Activated T-cell treated with anti-CD3 and anti-CD28 coated beads for 4 hours (primary cell): ENCODE measurements around the gene USP14.
"Not testable (repeated sequence)": the region's sequence is repeated elsewhere in the genome, so short reads cannot be mapped to it uniquely, and the experiment has no call there.

Experiments used
- DNase-seq: peaks from one replicate; pipeline ENCODE4 v3.0.0-alpha.2; 2020

USP14 gene

GRCh38 chr18:158128-159036, at the start of gene USP14:
Gene USP14 (plus strand): TSS chr18:158557. CDS start chr18:158699, 142 bp downstream.
- DNase-seq: peak; percentile 95

- not testable (repeated sequence) for DNase-seq
Measured at GRCh38 chr18:108665-109063, 49.7 kb upstream of the USP14 start.

- DNase-seq: not testable (repeated sequence)
Measured at GRCh38 chr18:109130-109921, 49.0 kb upstream of the USP14 start.

- DNase-seq: not testable (repeated sequence)
Measured at GRCh38 chr18:109922-110261, 48.5 kb upstream of the USP14 start.

DNA sequence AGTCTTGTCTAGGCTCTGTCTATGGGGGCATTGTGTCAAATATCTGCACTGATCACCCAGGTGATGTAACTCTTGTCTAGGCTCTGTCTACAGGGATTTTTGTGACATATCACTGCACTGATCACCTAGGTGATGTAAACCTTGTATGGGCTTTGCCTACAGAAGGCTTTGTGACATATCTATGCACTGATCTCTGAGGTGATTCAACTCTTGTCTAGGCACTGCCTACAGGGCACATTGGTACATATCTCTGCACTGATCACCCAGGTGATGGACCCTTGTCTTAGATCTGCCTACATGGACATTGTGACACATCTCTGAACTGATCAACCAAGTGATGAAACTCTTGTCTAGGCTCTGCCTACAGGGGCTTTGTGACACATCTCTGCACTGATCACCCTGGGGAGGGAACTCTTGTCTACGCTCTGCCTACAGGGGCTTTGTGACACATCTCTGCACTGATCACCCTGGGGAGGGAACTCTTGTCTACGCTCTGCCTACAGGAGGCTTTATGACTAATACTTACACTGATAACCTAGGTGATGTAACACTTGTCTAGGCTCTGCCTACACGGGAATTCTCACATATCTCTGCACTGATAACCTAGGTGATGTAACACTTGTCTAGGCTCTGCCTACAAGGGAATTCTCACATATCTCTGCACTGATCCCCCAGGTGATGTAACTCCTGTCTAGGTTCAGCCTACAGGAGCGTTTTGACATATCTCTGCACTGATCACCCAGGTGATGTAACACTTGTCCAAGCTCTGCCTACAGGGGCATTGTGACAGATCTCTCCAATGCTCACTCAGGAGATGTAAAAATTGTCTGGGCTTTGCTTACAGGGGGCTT, 47.8 kb upstream of the USP14 start:
- DNase-seq: not testable (repeated sequence)

GRCh38 chr18:111306-112014, 46.9 kb upstream of the USP14 start:
- no peak for DNase-seq

DNA sequence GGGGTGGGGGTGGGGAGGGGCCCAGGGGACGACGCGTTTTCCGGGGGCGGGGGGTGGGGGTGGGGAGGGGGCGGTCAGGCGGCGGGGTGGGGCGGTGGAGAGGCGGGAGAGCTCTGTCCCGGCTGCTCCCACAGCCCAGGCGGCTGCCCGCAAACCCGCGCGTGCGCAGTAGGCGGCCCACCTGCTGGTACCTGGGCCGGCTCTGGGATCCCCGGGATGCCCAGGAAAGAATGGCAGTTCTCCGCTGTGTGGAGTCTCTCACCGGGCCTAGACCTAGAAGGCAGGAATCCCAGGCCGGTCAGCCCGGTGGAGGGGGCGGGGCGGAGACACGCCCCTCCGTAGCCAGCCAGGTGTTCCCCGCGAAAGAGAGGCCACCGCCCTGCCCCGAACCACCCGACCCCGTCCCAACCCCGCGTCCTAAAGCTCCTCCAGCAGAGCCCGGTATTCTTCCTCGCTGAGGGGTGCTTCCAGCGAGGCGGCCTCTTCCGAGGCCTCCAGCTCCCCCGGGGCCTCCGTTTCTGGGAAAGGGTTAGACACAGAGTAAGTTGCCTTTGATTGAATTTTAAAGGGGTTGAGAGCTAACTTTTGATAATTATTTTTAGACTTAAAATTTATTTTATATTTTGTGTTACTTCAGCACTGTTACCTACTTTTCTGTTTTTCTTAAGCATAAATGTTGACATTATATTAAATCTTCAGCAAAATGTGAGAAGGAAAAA, 46.2 kb upstream of the USP14 start:
- not testable (repeated sequence) for DNase-seq

- DNase-seq: not testable (repeated sequence)
Measured at GRCh38 chr18:120539-121260, 37.7 kb upstream of the USP14 start.

DNA sequence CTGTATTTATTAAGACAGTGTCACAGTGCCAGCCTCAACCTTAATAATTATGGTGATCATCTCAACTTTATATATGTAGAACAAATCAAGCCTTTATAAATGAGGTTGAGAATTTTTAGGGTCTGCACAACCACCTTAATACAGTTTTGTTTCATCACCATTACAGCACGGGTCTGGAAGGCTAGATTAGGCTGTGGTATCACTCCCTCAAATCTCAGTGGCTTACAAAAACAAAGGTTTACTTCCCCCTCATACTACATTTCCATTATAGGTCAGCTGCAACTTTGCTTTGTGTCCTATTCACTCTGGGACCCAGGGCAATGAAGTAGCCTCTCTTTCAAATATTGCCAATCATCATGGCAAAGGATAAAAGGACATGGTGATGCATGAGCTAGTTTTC, 23.3 kb upstream of the USP14 start:
- DNase-seq: no peak

GRCh38 chr18:136433-136832, 21.9 kb upstream of the USP14 start:
- no peak for DNase-seq

GRCh38 chr18:137327-137726, 21.0 kb upstream of the USP14 start:
- DNase-seq: no peak

- no peak for DNase-seq
Measured at GRCh38 chr18:140670-141266, 17.6 kb upstream of the USP14 start.

- not testable (repeated sequence) for DNase-seq
Measured at GRCh38 chr18:142624-143296, 15.6 kb upstream of the USP14 start.

- no peak for DNase-seq
Measured at GRCh38 chr18:148841-149240, 9.5 kb upstream of the USP14 start.

DNA sequence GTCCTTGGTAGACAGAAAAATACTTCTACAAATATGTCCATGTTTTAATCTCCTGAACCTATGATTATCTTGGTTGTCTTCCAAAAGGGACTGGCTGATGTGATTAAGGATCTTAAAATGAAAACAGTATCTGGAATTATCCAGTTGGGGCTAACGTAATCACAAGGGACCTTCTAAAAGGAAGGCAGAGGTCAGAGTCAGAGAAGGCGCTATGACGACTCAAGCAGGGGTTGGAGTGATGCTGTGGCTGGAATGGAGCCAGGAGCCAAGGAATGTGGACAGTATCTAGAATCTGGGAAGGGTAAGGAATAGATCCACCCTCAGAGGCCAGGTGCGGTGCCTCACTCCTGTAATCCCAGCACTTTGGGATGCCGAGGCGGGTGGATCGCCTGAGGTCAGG, 4.2 kb upstream of the USP14 start:
- no peak for DNase-seq

GRCh38 chr18:155688-156087, 2.7 kb upstream of the USP14 start:
- DNase-seq: no peak

GRCh38 chr18:156514-157230, 1.7 kb upstream of the USP14 start:
- DNase-seq: no peak

DNA sequence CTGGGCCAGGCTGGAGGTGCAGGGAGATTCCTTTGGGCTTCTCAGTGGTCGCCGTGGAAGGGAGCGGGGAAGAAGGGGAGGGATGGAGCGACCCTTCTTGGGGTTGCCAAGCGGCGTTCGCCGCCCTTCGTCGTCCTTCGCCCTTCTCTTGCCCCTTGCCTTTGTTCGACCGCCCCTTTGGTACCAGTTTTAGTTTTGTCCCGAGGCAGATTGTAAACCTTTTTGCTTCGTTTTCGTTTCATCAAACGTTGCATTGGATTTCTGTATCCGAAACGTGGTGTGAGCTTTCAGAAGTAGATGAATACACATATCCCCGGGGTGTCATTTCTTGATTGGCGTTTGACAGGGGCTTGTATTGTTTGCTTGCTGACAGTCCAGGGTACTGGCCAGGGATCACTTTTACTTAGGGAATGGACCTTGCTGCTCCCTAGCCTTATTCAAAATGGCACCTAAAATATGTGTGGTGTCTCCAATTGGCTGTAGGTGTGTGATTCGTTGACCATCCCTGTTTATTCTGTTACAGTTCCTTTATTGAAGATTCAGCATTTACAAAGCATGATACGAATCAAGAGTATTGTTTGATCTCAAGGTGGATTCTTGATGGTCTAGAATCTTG, 788 bp downstream of the USP14 start:
- DNase-seq: no peak

DNA sequence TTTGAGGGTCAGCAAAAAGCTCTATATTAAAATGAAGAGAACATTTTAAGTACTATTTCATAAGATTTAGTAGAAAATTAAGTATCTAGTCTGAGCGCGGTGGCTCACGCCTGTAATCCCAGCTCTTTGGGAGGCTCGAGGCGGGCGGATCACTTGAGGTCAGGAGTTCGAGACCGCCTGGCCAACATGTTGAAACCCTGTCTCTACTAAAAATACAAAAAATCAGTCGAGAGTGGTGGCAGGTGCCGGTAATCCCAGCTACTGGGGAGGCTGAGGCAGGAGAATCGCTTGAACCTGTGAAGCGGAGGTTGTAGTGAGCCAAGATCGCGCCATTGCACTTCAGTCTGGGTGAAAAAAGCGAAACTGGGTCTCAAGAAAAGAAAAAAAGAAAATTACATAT, 1.6 kb downstream of the USP14 start:
- DNase-seq: no peak
